Left hindlimb (tissue), 1 donor: ENCODE measurements around the gene TSTD1.

Source experiments
- DNase-seq: peaks from one replicate; pipeline ENCODE4 v3.0.0-alpha.2; 2018

Gene TSTD1

GRCh38 chr1:161038523-161039153 is at the start of gene TSTD1:
TSS of gene TSTD1 (minus strand) at chr1:161038964. CDS start at chr1:161038889, 75 bp downstream.
- peak; percentile 62 for DNase-seq

- DNase-seq = no peak
Measured at GRCh38 chr1:161086457-161086856, 47.7 kb upstream of the TSTD1 start.

DNA sequence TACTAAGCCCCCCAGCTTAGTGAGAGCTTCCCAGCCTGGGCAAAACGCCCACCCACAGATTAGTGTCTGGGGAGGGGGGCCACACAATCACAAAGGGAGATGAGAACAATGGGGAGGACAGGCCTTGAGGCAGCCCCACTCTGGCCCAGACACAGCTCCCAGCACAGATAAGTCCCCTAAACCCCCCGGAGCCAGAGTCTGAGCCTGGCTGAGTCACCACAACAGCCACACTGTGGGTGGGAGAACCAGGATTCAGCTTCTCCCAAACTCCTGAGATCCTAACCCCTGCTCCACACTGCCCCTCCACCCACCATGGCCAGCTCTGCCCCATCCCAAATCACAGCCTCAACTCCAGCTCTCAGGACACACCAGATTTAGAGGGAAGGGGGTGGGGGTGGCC is 46.4 kb upstream of the TSTD1 start:
- no peak for DNase-seq

DNA sequence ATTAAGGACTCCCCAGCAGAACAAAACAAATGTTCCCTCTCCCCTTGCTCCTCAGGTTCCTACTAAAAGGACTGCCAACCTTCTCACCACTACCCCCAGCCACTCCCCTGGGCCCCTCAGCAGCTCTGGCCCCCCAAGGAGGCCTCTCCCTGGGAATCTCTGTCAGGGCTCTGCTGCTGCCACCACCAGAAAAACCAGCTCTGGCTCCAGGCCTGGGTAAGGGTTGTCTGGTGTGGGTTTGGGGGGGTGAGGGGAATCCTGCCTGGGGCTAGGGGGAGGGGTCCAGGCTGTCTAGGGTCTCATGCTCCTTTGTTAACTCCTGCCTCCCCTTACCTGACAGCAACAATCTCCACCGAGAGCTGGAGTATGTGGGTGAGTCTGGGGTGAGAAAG is 45.8 kb upstream of the TSTD1 start:
- no peak for DNase-seq

GRCh38 chr1:161083748-161084596 is 45.2 kb upstream of the TSTD1 start:
- no peak for DNase-seq

DNA sequence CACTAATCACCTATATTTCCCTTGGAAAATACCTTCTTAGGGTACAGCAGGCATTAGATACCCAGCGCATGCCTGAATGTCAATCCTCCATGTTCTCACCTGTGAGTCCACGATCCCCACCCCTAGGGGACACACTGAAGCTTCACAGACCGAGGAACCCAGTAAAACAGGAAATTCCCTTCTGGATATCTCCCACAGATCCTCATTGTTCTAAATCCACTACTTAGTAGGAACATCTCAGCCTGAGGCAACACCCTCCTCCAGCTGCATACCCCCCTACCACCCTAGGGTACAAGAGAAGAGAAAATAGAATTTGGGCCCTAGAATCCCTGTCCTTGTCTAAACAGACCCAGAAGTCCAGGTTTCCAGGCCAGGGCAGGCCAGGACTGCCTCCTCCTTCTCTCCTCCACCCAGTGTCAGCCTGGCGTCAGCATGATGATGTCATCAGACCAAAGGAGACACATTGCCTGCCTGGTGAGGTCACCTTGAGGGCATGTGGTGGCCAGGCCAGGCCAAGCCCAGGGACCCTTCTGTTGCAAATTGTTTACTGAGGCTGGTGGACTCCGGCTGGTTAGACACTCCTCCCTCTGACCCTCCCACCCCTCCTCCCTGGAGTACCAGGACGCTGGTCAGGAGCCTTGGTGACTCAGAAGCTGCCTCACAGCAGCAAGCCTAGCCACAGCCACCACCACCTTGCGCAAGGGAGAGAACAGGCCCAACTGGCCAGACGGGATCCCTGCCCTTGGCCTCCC is 44.4 kb upstream of the TSTD1 start:
- no peak for DNase-seq

DNA sequence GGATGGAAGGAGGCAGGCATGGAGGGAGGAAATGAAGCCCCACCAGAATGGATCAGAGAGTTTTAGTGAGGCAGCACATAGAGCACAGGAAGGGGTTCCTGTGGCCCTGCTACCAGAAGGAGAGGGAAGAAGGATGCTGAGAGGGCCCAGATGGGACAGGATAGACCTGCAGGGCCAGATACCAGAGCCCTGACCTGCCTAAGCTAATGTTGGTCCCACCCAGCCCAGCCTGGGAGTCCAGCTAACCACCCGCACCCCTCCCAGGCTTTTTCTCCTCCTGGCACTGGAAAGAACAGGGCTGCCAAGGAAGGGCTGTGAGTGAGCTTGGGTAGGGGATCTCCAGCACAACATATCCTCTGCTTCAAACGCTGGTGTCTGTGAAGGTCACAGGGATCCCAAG is 43.7 kb upstream of the TSTD1 start:
- DNase-seq = no peak

DNA sequence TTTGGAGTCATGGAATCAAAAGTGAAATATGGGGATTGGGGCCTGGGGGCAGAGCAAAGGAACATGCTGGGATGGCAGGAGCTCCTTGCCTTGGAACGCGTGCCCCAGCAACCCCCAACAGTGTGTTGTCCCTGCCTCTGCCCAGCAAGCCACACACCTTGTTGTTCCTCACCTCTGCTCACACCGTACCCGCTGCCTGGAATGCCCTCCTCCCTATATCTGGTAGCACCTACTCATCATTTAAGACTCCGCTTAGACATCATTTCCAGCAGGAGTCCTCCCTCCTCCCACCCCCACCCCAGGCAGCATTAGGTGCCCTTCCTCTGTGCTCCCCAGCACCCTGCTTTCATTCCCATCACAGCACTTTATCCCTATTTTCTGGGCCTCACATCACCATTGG is 42.8 kb upstream of the TSTD1 start:
- DNase-seq = no peak

DNA sequence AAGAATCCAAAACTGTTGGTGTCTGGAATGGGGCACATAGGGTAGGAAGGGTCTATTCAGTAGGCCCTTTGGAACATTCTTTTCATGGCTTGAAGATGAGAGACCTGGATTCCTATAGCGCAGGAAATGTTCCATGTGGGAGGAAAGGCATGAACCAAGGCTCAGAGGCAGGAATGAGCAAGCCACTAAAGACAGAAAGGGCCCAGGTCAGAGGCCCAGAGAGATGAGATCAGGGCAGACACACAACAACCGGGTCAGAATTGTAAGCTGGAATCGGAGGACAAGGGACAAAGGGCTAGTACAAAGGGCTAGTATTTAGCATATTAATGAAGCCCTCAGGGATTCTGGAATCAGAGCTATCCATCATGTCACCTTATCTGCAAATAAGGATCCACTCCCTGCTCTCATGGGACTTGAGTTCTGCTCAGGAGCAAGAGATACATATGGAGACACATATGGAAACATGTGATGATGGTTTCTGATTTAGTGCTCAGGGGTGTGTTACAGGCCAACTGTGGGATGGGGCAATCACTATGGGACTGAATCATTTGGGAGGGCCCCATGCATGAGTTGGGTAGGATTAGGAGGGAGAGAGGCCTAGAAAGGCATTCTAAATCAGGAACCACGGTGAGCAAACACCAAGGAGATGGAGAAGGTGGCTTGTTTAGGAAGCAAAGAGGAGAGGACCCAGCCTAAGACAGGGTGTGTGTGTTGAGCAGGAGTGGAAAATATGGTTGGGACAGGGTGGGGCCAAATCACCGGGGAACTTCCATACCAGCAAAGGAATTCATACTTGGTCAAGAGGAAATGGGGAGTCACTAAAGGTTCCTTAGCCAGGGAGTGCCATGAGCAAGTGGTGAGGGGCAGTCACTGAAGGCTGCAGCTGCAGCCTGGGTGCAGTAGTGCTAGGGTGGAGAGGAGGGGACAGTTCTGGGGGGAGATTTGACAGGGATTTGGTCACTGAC is 42.0 kb upstream of the TSTD1 start:
- no peak for DNase-seq

- no peak for DNase-seq
Measured at GRCh38 chr1:161079436-161080110, 40.8 kb upstream of the TSTD1 start.

DNA sequence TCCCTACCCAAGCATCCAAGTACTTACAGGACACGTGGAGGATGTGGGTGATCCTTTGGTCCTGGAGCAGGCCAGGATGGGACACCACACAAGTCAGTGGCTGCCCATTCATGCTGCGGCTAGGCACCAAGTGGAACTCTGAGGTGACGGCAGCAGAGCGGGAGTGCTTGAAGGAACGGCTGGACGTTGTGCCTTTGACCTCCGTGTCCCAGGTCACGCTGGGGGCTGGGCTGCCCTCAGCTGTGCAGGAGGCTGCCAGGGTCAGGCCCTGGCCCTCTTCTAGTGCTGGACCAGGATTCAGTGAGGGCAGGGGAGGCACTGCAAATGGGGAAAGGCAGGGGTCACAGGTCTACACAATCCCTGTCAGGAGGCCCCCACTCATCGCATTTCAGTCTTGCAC is 38.7 kb upstream of the TSTD1 start:
- DNase-seq = no peak

DNA sequence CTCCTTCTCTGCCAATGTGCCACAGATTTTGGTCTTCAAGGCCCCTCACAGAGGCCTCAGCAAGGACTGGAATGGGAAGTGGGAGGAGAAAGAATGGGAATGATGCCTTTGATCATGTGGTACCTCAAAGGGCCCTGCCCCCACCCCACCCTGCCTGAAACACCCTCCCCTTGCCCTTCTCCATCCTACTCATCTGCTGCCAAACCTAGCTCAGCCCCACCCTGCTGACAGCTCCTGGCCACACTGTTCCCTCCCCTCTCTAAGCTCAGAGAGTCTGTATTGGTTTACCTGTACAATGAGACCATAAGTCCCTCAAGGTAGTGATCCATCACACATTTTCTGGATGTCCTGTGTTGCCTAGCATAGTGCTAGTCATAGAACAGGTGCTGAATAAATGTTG is 37.6 kb upstream of the TSTD1 start:
- DNase-seq = no peak

DNA sequence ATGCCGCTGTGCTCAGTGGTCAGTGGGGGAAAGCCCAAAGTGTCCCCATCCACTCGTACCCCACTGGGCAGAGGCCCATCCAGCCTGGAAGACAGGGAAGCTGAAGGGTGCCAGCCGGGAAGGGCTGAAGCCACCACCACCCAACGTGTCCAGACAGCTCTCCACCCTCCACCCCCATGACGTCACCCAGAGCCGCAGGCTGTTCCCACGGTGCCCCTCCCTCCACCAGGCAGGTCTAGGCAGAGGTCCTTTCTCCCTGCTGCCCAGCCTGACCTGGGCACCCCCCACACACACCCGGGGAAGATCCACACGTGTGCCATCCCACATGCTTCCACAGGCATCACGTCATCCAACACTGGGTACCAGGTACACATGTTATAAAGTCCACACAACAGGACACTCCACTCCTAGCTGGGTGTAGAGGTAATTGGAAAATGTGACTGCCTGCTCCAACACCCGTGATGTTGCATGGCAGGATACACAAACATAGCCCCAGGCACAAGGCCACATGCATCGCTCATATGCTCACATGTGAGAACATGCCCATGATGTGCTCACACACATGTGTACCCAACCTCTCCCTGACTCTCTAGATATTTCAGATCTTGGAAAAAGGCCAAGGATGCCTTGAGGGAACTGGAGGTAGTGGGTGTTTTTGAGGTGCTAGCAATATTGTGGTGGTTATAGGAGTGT is 36.1 kb upstream of the TSTD1 start:
- no peak for DNase-seq

DNA sequence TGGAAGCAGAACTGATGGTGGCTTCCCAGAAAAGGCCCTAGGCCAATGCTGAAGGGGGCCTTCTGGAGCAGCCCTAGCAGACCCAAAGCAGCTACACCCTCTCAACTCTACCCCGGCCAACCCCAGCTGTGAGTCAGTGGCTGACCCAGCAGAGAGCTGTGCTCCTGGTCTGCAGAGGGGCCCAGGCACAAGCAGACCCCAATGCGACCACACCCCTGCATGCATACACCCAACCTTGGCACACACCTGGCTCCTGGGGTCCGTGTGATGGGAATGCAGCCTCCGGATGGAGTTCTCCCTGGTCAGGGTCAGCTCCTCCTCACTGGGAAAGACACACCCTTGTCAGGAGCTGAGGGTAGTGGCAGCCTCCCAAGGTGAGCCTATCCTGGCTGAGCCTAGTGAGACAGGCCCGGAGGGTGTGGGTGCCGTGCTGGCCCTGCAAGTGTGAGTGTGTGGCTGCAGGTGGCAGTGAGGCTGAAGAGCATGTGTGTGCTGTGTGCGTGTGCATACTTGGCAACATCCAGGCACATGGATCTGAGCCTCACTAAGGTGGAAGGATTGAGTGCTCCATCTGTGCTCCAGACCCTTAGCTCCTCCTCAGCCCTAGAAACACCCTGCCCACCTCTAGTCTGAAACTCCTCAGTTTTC is 34.8 kb upstream of the TSTD1 start:
- no peak for DNase-seq

DNA sequence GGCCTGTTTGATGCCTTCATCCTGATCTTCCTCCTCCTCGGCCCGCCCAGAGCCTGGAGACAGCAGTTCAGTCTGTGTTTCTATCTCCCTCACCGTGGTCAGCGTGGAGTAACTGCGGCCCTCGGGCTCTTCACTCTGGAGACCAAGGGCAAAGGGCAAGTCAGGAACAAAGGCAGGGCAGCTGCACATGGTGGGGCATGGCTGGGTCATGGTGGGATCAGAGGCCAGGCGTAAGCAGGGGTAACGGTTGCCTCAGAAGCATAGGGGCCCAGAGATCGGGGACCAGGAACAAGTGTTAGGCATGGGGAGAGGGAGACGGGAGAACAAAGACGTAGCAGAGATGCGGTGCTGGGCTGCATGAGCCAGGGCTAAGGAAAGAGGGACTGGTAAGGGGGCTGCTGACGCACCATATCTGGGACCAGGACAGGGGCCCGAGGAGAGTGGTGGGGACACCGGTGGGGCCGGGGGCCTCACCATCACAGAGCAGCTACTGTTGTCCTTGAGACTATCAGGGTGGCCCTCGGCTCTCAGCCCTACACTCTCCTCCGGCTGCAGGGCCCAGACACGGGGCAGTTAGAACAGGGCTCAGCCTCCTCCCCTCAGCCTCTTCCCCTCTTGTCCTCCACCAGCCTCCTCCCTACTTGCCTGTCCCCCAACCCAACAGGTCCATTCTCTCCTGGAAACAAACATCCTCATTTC is 34.1 kb upstream of the TSTD1 start:
- no peak for DNase-seq

DNA sequence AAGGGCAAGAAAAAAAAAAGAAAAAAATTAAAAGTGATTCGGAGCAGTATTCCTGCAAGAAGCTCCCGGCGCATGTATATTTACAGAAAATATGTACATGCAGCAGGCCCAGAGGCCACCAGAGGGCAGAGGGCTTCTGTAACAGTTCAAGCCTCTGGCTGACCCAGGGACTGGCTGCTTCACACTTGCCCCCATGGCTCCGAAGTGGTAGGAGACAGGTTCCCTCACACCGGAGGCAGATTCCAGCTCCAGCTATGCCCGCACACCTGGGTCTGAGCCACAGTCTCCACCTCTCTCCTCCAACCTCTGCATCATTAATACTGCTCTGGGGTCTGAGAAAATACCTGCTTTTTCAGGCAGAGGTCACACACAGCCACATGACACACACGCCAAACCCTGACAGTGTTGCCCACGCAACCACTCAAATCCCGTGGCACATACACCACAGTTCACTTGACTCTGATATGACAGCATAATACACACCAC is 33.2 kb upstream of the TSTD1 start:
- DNase-seq = no peak

DNA sequence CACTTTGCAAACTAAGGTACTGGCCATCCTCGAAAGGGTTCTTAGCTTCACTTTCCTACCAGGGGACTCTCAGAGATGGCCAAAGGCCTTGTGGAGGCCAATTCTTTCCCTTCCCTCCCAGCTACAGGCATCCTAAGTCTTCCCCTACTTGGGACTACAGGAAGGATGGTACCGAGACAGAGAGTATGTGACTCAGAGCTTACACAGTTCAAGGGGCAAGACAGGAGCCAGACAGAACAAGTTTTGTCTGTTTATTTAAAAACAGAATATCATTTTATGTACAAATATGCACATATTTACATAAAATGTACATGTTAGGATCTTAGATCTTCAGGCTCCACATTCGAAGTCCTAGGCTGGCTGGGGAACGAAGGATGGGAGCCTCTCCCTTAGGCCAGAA is 32.0 kb upstream of the TSTD1 start:
- no peak for DNase-seq

- DNase-seq = no peak
Measured at GRCh38 chr1:161069731-161070270, 31.0 kb upstream of the TSTD1 start, which contains the start of gene ARHGAP30. TSS of gene ARHGAP30 (minus strand) at chr1:161069891. CDS start at chr1:161069624, 267 bp downstream.

GRCh38 chr1:161069241-161069640 is 30.5 kb upstream of the TSTD1 start:
- no peak for DNase-seq
